Stimulated activated CD8-positive, alpha-beta memory T cell treated with anti-CD3 and anti-CD28 coated beads, Interleukin-12 subunit alpha, Interleukin-12 subunit beta, amount 100 ng/mL, for 24 hours (primary cell): ENCODE data around the gene NR1H4.
"Not testable (repeated sequence)": the region's sequence is repeated elsewhere in the genome, so short reads cannot be mapped to it uniquely, and the experiment has no call there.

Source experiments
- DNase-seq: peaks from one replicate; pipeline ENCODE4 v3.0.0-alpha.2; 2020; ENCODE audit errors: extremely low read depth

The NR1H4 gene

DNA sequence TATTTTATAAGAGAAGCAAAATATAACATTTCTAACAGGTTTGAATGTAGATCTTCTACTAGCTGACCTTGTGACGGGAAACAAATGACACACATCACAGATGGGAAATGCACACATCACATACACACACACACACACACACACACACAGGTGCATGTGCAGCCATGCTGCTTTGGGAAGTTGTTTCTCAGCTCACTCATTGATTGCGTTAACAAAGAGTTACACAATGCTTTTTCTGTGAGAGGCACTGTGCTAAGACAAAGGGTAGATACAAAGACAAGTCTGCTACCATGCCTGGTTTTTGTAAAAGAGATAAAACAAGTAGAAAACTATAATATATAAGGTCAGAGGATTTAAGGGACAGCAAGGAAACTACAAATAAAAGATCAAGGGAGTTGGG lies 1.3 kb upstream of the NR1H4 start:
- DNase-seq, result no peak

DNA sequence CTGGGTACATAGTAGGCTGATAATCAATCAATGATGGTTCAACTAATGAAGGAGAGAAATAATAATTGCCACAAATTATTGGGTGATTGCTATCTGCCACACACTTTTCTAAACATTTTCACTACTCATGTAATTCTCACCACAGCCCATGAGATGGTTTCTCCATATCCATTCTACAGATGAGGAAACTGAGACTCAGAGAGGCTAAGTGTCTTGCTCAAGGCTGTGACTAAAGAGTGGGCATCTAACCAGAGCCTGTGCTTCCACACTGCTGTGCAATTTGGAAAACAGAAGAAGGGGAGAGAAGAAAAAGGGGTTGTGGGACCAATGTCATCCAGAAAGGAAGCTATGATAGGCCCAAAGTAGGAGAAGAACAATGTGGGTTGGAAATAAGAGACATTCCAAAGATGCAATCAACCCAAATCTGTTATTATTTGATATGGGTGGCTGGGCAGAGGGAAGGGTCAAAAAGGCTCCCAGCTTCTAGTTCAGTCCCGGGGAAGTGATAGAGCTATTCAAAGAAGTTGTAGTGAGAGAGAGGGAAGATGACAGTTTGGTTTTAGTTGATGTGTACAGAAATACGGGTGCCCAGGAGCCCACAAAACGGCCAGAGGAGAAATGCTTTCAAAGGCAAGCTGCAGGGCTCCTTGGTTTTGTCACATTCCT lies 483 bp upstream of the NR1H4 start:
- DNase-seq, result no peak

DNA sequence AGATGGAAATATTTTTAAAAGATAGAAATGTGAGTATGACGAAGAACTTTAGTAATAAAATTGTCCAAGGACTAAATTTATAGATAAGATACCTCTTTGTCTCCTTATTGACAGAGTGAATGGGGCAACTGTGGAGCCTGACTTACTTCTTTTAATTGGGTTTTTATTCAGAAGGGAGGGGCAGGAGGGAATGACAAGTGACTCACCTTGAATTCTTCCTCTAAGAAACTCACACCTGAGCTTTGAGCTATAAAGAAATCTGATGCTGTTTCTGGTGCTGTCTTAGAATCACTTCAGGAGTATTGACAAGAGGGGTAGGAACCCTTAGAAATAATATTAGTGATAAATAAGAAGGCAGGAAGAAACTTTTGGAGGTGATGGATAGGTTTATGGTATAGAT lies 951 bp downstream of the NR1H4 start:
- no peak for DNase-seq

DNA sequence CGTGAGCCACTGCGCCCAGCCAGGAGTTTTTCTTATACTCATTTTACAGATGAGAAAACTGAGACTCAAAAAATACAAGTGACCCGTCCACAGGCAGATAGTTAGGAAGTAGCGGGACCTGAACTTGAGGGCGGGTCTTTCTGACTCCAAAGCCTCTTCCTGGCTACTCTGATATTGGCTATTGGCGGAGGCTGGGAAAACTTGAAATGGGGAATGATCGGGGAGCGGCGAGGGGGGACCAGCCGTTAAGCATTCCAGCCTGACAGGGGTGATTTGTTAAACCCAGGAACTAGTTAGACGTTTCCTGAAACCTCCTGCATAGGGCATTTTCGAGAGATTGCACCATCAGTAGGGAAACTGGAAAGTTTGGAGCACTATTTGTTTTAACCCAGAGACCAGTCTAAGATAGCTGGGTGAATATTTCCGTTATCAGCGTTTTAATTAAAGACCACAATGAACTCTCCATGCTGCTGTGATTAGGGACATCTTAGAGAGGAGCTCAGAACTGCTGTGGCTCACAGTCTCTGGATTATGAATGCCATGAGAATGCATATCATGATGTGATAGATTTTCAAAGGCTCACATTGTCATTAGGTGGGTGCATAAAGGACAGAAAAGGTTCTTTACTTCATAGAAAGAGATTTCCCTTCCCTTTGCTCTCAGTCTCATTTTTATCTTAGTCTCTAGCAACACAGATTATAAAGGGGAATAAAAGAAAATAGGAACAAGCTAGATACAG lies 2.5 kb downstream of the NR1H4 start:
- DNase-seq, result no peak

DNA sequence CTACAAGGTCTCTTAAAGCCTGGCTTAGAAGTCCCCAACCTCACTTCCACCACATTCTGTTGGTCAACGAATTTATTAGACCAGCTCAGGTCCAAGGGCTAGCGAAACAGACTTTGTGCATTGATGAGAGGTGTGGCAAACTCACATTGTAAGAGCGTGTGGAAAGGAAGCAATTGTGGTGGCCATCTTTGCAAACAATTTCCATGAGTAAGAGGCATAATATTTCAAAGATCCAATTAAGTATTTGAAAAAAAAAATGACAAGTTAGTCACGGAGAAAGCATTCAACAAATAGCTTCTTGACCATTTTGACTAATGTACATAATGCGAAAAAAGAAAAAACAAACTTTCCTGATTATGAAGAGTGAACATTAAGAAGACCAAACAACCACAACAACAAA lies 7.4 kb downstream of the NR1H4 start:
- no peak for DNase-seq

DNA sequence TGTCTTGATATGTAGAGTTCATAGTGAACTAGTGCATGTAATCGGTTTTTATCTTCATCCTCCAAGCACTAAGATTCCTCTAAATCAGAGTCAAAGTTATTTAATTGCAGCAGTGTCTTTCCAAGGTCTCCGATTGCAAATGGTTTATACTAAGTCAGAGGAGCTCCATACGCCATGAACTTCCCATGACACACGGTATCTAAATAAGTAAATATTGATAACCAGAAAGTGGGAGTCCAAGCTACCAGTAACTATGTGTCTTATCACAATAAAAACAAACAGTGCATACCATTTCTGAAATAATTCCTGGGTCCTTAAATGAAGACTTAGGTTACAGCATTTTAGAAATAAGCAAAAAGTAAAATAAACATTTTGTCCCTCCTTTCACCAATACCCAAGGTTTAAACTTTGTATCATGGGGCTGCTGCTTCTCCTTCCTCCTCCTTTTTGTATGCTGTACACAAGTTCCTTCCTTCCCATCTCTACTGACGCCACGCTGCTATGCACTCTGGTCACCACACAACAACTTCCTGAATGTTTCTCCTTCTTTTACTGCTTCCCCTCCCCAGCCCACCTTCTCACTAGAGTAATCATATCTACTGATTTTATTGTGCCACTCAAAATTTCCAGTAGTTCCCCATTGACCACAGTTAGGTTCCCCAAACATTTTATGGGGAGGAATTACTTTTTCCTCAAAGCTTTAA lies 10.7 kb downstream of the NR1H4 start:
- no peak for DNase-seq

DNA sequence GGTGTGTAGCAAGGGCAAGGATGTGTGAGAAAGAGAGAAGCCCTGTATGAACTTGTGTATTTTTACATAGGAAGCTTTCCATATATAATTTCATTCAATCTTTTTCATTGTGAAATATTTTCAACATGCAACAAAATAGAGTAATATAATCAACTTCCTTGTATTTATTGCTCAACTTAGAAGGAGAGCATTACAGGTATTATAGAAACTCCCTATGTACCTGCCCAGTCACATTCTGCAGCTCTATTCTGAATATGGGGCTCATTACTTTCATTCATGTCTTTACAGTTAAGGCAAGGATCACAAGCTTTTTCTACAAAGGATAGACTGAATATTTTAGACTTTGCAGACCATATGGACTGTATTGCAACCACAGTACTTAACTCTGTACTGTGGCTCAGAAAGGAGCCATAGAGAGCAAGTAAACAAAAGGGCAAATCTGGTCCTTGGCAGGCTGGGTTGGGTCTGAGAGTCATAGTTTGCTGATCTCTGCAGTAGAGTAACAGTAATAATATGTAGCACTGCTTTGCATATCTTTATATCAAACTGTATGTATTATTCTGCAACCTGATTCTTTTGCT lies 11.3 kb downstream of the NR1H4 start:
- no peak for DNase-seq

DNA sequence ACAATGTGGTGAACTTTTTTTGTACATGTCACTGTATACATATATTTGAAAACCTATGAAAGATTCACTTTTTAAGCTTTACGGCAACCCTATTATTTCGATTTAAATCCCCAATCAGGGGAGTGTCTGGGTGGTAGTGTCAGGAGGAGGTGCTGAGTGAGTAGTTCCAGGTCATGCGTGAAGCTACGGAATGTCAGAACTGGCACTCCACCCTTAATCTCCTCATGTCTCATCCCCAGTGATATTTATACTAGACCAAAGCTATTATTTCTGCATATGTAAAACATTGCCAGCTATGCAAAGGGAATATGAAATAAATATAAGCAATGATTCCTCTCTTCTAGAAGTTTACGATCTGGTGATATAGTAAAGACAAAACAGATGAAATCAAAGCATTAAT lies 12.3 kb downstream of the NR1H4 start:
- no peak for DNase-seq

DNA sequence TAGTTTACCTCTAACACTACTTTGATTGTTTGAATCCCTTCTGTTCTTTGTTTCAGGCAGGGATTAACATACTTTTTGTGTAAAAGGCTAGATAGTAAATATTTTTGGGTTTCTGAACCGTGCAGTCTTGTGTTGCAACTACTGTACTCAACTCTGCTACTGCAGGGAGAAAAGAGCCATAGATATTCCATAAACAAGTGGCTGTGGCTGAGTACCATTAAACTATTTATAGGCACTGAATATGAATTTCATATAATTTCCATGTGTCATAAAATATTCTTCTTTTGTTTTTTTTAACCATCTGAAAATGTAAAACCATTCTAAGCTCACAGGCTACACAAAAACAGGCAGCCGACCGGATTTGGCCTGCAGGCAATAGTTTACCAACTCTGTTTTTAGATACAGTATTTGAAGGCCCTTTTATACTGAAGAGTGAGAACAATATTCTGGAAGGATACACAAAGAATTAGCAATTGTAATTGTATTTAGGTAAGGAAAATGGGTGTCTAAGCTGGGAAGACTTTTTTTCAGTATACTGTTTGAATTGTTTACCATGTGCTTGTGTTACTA lies 15.7 kb downstream of the NR1H4 start:
- DNase-seq, result no peak

DNA sequence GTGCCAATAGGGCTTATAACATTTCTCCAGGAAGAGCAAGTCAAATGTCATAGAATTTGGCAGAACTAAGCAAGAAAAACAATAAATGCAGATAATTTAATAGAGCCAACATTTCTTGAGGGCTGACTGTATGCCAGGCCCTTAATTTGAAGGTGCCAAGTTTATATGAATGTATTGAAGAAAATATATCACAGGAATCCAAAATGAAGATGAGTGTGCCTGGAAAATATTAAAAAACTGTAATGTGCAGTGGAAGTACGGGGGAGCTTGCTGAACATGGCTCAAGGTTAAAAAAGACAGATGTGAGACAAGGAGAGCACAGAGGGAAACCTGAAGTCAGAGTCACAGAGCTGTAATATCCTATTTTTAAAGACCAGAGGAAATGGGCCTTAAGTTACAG lies 16.4 kb downstream of the NR1H4 start:
- no peak for DNase-seq

DNA sequence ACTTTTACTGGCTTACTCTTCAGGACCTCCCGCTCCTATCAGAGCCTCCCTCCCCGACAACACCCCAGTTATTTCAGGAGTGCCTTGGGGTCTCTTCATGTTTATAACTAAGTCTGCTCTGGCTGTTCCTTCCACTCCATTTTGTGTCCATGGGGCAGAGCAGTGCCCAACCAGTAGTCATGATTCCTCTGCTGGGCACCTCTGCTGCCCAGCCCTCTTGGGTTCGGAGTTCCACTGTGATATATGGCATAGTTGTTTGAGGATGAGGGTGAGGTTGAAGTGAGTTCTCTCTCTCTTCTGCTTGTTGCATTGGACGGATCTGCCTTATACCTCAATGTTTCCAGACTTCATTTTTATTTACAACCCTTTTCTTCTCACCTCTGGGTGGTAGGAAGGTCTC lies 17.4 kb downstream of the NR1H4 start:
- no peak for DNase-seq

DNA sequence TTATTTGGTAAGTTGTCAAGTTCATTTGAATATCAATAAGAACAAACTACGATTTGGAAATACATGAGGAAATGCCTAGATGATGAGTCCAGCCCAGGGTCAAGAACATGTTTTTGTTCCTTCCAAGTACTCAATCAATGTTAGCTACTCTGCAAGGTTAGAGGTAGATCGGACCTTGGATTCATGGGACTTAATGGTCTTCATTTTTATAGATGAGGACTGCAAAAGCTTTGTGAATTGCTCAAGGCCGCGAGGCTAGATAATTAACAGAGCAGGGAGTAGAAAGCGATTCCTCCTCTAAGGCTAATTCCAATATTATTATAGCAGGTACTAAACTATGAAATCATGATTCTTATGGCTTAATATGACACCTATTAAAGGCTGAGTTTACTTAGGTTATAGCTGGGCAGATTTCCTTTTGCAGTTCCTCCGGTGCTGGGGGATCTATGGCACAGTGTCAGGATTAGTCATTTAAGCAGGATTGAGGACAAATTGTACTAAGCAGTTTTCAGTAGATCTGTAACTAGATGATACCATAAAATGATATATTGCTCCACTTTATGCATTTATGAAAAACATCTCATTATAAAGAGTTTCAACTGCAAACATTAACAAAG lies 19.8 kb downstream of the NR1H4 start:
- no peak for DNase-seq

DNA sequence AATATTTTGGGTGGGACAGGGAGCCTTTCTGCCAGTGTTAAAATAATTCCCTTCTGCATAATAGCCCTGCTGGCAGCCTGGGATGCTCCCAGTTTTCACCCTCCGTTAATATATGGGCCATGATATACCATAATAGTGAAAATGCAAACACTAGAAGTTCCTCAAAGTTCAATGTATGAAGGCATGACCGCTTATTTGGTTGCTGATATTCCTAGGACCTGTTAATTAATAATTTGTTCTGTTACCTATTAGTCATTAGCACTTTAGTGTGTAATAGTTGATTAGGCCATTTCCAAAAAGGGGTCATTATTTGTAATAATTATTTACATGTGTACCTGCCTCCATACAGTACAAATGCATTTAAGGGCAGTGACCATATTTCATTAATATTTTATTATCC lies 20.4 kb downstream of the NR1H4 start:
- DNase-seq, result no peak

DNA sequence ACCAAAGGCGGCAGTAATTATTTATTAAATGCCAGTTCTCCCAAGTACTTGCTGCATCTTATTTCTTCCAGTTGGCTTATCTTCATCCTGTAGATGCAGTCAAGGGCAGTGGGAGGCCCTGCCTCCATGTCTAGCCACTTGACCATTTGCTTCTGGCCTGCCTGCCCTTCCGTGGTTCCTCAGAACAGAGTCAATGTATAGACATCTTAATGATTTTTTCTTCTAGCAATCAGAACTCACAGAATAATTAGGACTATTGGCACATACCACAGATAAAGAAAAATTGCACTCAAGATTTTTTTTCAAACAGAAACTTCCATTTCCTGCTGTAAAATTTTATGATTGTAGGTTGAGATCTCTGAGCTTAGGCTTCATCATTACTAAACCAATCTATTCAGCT lies 20.9 kb downstream of the NR1H4 start:
- no peak for DNase-seq

DNA sequence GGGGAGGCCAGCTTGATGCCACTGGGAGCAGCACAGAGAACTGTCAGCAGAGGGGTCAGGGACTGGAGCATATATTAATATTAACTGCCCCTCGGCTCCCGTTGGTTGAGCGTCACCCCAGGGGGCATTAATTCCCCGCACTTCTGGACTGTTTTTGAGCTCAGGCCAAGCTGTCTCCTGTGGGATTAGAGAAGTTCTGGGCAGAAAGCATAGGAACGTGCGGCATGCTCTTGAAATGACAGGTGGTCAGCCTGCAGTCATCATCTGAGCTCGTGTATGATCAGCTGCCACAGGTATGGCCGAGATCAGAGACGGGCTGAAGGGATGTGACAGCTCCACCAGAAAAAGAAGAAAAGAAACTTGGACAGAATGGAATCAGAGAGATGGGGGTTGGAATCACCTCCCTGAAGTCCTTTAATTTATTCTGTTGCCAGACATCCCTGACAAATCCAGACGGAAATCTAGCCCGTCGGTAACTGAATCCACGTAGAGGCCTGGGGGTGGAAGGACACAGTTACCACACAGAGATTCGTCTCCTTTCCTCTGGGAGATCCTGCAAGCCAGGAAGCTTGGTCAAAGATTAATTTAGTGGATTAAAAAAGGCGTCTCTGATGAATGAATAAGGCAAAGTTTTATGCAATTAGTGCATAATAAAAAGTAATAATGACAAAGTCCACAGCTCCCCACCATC lies 23.6 kb downstream of the NR1H4 start:
- no peak for DNase-seq

DNA sequence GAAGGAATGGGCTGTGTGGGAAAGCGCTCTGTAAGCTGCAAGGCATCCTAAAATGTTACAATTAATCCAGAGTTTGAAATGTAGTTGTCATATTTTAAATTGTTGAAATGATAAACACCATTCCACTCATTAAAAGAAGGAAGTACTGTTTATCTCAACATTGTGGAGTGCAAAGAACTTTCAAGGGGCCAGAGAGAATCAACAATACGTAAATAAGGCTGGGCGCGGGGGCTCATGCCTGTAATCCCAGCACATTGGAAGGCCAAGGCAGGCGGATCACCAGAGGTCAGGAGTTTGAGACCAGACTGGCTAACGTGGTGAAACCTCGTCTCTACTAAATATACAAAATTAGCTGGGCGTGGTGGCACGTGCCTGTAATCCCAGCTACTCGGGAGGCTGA lies 24.5 kb downstream of the NR1H4 start:
- DNase-seq, result no peak

DNA sequence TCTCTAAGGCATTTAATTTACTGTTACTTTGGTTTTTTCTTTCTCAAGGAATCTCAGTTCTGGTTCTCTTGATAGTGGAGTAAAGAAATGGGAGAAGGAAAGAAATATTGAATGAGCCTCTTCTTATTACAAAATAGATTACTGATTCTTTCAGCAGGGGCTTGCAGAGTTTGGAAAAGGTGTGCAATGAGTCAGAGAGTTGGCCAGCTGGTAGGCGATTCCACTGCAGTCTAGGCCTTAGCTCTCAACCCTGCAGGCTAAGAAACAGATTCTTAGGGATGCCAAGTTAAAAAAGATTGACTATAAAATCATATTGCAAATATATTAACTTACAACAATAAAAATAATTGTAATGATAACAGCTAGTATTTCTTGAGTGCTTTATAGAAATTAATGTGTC lies 25.8 kb downstream of the NR1H4 start:
- DNase-seq, result no peak

DNA sequence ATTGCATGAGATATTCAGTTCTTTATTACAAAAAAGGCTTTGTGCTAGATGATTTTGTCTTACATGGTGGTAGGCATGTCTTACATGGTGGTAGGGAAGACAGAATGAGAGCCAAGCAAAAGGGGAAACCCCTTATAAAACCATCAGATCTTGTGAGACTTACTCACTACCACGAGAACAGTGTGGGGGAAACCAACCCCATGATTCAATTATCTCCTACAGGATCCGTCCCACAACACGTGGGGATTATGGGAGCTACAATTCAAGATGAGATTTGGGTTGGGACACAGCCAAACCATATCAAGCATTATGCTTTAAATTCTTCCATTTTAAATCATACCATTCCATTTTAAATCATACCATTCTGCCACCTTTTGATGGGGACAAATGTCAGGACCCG lies 29.1 kb downstream of the NR1H4 start:
- DNase-seq, result not testable (repeated sequence)

DNA sequence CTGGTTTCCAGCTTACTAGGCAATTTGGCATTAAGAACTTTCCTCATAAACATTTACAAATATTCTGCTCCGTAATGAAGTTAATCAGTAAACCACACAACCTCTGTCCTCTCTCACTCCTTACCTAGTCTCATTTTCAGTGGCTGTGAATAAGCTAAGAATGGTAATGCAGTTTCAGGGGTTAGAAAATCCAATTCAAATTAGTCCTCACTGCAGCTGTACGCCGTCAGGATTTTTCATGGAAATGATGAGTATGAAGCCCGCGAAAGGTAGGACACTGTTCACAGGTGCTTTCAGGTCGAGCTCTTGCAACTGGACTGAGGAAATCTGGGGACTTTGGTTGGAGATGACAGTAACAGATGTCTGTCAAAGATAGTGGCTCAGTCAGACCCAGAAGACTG lies 29.6 kb downstream of the NR1H4 start:
- no peak for DNase-seq

DNA sequence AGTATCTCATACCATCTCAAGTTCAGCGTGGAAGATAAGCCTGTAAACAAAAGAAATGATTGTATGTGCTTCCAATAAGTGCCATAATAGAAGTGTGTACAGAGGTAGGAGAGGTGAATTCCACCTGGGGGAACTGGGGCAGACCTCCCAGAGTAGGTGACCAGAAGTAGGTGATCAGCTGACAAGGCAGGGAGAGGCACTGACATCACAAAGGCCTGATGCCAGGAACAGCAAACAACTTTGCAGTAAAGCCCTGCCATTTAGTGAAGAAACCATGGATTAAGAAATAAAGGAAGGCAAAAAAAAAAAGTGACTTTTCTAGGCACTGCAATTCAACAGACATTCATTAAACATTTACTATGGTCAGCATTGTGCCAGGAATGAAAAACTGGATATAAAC lies 31.1 kb downstream of the NR1H4 start:
- no peak for DNase-seq

DNA sequence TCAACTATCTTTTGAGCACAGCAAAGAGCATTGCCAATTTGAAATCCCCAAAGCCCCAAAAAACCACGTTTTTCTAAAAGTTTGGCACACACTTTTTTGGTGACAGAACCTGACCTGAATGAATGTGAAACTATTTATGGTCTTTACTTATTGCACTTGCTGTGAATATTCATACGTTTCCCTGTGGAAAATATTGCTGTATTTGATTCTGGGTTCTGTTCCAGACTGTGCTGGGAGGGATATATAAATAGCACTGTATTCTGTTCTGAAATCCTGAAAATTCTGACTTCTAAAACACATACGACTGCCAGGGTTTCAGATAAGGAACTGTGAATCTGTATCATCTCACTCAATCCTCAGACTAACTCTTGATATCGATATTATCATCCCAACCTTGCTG lies 35.1 kb downstream of the NR1H4 start:
- DNase-seq, result no peak
